NCI-H345 (cell line): ENCODE measurements around the gene JPH2.

Experiments used
- DNase-seq: peaks from one replicate; lab custom pipeline; 2025; lab: John Stamatoyannopoulos, UW

The JPH2 gene

DNA sequence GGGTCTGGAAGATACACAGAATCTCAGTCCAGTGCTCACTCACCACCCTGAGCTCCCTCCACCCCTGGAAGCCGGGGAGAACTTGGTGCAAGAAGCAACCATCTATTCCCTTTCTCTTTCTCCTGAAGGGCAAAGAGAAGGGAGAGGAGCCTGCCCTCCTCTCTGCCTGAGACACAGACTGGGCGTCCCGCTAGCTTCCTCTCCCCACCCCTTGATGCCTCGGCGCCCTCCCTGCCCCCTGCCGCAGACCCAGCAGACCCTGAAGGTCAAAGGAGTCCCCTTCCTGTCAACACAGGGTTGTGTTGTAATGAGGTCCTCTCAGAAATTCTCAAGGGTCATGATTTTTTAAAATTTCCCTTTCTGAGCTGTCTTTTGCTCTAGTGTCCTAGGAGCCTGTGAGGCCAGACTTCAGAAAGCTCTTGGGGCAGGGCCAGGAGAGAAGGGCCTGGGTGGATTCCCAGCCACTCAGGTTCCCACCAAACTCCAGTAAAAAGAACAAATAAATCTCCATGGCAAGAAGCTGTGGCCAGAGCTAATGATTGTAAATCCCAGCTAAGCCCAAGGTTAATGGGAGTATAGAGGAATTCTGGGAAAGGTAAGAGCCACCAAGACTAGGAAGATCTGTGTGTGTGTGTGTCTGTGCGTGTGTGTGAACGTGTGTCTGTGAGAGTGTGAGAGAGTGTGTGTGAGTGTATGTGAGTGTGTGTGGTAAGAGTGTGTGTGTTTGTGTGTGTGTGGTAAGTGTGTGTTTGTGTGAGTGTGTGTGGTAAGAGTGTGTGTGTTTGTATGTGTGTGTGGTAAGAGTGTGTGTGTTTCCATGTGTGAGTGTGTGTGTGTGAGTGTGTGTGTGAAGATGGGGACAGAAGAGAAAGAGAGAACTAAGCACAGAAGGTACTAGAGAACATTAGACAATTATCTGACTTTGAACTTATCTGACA, 1.1 kb upstream of the JPH2 start:
- no peak for DNase-seq

DNA sequence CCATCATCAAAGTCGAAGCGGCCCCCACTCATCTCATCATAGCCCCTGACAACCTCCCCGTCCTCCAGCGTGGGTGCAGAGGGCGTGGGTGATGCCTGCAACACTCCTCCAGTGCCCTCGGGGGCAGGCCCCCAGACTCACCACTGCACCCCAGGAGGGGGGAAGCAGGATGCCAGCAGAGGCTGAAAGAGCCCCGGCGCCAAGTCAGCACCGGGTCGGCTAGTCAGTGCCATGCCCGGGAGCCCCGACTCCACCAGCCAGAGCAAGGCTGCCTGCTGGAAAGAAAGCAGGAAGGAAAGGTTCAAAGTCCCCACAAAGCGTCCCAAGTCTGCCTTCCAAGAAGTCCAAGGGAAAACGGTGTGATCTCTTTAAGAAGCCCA, 324 bp downstream of the JPH2 start:
- DNase-seq = no peak

DNA sequence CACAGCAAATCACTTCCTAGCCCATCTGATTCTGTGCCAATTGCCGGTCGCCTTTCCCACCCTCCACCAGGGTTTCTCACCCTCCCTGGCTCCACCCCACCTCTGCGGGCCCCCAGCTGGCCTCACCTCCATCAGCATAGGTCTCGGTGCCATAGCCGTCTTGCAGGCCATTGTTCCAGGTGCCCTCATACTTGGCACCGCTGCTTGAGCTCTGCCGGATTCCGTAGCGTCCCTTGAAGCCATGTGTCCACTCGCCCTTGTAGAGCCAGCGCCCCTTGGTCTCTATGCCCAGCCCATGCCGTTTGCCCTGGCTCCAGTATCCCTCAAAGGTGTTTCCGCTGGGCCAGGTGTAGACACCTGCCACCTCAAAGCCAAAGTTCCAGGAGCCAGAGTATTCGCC, 787 bp downstream of the JPH2 start:
- DNase-seq = no peak

DNA sequence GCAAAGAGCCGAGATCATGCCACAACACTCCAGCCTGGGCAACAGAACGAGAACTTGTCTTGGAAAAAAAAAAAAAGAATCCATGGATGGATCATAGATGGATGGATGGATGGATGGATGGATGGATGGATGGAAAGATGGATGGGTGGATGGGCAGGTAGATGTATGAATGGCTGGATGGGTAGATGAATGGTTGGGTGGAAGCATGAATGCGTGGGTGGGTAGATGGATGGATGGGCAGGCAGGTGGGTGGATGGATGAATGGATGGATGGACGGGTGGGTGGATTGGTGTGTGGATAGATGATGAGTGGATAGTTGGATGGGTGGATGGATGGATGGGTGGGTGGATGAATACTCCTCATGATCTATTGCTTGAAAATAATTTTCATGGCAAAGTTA, 1.4 kb downstream of the JPH2 start:
- no peak for DNase-seq

DNA sequence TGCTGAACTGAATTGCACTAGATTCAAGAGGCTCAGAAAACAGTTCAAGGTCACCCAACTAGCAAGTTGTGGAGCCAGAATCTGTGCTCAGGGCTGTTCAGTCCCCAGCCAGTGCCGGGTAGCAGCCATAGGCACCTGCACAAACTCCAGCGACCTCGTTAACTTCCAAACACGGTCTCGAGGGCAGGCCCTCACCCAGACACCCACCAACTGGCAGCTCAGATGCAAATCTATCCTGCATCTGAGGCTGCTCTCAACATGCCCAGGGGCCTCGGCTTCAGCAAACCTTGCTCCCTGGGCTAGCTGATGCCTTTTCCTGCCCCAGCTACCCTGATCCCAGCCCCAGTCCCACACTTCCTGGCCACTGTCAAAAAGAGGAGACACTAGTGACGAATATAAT, 3.7 kb downstream of the JPH2 start:
- DNase-seq = no peak

DNA sequence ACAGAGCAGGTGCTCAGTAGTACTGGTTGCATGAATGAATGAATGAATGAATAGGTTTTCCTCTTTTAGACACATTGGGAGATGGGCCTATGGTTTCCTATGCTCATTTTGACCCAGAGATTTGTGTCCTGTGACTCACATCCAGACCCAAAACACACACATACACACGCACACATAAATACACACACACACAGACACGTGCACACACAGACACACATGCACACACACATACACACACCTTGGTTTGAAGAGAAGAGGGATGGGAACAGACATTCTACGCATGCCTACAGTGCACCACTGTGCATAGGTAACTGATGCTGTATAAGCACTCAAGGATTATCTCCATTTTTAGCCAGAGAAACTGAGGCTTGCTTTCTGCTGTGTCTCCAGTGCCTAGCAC, 4.1 kb downstream of the JPH2 start:
- no peak for DNase-seq

DNA sequence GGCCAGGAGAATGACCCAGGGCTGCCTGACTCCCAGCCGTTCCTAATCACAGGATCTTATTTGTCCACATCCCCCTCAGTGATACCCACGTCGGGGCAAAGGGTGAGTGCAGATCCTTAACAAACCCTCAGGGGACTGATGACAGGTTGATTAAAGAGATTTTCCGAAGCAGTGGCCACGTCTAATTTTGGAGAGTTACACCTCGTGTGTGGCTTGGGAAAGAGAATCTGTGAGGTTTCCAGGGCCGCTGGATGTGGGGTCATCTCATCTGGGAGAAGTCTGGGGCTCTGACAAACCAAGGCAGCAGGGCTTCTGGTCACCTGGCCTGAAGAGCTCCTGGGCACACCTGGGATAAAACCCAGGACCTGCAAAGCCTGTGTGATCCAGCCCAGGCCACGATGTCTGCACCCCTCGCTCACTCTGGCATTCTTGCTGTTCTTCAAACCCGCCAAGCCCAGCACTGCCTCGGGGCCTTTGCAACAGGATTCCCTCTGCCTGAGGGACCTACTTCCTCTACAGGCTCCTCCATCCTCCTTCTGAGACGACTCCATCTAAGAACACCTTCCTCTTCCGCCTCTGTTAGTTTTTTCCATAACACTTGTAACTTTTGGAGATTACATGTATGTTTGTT, 4.7 kb downstream of the JPH2 start:
- DNase-seq = no peak

DNA sequence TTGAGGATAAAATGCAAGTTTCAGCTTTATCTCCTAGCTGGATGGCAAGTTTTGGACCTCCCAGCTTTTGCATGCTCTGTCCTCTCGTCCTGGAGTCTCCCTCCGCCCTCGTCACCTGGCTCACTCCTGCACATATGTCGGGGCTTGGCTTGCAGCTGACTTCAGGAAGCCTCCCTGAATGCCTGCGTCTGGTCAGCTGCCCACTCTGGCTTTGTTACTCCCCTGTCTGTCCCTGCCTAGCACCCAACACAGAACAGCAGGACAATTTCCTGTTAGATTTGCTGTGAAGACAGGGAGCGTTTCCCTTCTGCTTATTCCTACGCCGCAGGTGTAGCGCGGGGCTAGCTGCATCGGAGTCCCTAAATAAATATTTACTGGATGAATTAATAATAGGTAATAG, 5.4 kb downstream of the JPH2 start:
- no peak for DNase-seq

DNA sequence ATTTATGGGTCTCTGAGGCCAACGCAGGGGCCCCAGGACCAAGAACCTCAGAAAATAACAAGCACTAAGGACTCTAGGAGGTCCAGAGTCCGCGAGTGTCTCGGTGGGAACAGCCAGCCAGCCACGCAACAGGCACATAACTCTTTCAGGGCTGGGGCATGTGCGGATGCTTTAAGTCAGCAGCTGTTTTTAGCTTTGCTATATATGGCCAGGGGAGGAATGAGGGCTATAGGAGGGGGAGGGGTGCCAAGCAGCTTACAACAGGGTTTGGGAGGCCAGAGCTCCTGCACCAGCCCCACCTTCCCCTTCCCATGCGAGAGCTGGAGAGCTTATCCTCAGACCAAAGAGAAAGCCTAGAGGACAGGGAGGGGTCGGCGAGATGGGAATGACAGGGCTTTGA, 6.2 kb downstream of the JPH2 start:
- no peak for DNase-seq

DNA sequence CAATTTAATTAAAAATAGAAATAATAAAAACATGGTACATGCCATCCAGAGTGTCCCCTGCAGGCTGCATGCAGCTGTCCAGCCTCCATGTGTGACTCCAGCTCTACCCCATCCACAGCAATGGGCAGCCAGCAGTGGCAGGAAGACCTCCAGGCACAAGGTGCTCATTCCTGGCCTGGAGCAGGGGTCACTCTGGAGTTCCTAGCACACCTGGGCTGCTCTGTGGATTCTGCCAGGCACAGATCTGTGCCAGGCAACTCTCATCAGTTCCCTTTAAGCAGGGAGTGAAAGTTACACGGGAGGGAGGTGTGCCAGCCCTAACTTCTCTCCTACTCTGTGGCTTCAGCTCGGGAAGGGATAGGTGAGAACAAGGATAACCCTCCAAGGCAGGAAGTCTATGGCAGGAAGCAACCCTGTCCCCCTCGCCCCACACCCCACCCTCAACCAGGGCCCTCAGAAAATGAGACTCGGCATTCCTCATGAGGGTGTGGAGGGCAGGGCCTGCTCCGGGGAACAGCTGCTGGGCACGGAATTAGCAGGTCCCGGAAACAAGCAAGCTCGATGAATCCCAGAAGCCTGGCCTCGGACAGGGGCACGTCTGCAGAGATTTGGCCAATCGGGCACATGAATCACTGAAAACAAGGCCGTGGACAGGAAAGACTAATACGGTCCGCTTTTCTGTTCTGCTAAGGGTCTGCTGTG, 10.0 kb downstream of the JPH2 start:
- DNase-seq = no peak

DNA sequence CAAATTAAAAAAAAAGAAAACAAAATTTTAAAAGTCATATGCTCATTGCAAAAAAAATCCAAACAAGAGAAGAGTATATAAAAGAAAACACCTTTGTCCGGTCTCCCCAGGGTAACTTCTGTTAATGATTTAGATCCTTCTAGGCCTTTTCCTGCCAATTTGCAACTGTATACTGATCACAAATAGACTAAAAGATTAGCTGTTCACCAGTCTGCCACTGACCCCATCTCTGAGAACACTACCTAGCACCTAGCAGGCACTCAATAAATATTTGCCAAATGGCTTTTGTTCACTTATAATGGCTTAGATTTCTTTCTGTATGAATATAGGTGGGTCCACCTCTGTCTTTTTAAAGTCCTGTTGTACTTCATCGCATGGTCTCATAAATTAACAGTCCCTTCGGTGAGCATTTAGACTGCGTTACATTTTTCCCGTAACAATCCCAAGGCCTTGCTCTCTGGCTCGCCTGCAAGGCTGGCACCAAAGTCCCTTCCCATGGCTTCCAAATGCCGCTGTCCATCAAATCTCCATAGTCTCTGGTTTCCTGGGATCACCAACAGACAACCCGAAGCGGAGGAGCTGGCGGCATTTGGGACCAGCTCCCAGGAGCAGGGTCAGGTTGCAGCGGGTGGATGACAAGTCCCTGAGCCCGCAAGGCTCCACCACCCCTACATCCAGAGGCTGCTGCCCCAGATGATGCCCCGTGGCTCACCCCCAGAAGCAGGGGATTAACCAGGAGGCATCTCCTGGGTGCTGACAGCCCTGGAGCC, 11.8 kb downstream of the JPH2 start:
- no peak for DNase-seq

DNA sequence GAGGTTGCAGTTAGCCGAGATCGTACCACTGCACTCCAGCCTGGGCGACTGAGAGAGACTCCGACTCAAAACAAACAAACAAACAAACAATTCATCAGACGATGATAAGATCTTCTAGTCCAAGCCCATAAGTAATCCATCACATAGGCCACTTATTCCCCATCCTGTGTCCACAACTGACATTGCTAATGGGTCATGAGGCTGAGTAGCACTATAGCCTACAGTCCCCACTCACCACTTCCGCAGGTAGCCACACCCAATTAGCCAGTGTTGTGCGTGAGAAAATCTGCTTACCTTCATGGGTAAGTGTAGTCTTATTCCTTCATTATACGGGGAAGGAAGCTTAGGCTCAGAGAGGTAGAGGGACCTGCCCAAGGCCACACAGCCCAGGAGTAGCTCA, 13.1 kb downstream of the JPH2 start:
- DNase-seq = no peak

DNA sequence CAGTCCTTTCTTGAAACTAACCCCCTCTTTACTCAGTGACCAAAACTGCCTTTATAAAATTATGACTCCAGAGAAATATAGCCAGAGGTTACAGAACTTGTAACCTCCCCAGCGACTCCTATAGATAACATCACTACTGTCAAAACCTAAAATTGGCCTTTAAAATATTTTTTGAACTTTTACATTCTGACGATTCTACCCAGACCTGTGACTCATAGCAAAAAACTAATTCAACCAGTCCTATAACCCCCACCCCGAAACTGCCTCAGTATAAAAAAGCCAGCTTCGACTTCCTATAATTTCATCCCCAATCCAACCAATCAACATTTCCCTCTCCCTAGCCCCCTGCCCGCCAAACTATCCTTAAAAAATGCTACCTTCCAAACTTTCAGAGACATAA, 13.9 kb downstream of the JPH2 start:
- DNase-seq = no peak

DNA sequence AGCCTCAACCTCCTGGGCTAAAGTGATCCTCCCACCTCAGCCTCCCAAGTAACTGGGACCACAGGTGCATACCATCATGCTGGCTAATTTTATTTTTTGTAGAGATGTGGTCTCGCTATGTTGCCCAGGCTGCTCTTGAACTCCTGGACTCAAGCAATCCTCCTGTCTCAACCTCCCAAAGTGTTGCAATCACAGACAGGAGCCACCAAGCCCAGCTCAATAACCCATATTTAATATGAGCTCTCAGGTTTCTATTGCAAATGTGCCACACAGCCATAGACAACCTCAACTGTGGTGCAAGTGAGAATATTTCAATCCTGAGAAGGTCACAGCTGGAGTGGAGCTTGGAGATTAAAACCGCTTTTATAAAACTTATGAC, 14.4 kb downstream of the JPH2 start:
- no peak for DNase-seq

DNA sequence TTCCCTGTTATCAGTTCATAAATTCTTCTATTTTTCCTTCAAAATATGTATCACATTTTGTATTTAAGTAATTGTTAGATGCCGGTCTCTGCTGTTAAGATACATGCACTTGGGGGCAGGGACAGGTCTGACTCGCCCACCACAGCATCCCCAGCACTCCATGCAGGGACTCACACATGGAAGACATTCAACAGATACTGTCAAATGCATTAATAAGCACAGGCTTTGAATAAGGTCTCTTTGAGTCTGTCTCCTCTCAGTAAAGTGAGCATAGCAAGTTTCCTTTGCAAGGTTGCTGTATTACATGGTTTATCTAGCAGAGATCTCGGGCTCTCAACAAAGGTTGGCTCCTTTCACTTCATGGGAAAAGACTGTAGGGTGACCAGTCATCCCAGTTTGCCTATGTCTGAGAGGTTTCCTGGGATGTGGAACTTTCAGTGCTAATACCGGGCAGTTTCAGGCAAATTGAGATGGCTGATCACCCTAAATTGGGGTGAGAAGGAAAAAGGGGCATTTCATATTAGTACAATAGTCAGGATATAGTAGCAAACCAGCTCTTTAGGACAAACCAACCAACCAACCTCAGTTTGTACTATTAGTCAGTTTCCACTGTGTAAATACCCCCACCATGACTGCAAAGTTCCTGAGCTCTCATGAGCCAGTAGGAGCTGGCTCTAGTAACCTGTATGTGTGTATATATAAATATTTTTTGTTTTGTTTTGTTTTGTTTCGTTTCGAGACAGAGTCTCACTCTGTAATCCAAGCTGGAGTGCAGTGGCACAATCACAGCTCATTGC, 15.0 kb downstream of the JPH2 start:
- DNase-seq = no peak

DNA sequence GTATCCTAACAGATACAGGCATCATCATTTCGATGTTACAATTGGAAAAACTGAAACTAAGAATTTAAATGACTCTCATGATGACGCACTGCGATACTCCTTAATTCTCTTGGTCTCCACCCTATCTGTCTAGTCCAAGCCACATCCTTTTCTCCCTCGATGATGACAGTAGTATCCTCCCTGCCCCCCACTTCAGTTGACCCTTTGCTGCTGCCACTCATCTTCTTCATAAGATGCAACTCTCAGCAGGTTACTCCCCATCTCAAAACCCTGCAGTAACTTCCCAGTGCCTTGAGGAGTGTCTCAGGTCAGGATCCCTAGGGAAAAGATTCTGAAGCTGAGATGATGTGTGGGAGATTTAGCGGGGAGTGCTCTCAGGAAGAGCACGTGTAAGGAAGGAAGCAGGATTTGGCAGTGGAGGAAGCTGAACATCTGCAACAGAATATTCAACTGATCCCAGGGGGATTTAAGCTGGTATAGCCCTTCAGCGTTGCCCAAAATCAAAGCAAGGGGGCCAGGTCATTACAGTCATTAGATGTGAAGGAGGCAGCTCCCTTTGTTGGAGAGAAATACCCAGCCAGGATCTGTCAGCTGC, 16.1 kb downstream of the JPH2 start:
- DNase-seq = no peak

DNA sequence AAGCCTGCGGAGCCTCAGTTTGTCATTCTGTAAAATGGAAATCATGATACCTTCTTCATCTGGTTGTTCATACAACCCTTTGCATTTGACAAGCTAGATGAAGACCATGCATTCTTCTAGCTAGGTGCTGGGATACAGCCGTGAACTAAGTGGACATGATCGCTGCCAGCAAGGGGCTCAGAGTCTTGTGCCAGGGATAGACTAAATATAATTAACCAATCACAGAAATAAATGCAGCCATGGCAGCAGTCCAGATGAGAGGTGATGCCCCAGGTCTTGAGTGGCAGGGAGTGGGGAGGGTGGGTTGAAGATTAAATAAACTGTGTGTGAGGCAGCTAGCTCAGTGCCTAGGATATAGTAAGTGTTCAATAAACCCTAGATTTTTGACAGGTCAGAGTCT, 19.3 kb downstream of the JPH2 start:
- DNase-seq = no peak

DNA sequence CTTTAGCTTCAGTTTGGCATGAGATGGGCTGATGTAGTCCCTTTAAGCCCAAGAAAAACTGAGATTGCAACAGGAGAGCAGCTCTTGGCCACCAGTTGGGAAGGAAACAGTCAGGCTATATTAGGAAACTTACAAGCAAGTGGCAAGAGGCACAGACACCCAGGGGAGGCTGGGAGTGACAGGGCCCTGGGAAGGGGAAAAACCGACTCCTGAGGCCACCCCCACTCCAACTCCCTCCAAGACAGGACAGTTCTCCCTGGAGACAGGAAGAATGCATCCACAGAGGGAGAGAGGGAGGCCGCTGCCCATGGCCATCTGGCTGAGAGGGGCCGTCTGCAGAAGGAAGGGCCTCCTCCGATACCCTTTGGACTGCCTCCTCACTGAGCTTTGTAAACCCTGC, 20.5 kb downstream of the JPH2 start:
- no peak for DNase-seq

DNA sequence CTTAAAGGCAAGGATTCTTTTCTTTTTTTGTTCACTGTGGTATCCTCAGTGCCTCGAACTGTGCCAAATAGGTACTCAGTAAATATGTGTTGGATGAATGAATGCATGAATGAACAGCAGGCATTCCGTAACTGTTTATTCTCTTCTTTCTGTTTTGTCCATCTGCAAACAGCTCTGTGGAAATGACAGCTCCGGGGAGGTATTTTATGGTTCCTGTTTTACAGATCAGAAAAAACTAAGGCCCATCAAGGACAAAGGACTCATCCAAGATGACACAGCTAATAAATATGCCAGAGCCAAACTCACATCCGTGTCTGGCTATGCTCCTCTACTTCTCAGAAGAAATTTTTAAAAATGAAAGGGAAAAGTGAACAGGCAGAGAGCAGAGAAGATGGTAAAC, 21.0 kb downstream of the JPH2 start:
- no peak for DNase-seq

DNA sequence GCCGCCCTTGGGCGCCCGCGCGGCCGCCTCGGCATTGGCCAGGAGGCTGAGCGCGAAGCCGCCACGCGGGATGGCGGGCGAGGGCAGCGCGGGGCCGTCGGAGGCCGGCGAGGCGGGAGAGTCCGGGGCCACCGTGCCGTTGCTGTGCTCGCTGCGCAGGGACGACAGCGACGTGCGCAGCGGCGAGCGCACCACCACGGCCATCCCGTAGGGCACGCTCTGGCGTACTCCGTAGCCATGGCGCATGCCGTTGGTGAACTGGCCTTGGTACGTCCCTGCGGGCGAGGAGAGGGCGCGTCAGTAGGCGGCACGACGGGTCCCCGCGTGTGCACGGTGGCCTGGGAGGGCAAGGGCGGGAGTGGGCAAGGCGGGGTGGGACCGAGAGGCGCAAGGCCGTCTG, 26.9 kb downstream of the JPH2 start:
- DNase-seq = no peak

DNA sequence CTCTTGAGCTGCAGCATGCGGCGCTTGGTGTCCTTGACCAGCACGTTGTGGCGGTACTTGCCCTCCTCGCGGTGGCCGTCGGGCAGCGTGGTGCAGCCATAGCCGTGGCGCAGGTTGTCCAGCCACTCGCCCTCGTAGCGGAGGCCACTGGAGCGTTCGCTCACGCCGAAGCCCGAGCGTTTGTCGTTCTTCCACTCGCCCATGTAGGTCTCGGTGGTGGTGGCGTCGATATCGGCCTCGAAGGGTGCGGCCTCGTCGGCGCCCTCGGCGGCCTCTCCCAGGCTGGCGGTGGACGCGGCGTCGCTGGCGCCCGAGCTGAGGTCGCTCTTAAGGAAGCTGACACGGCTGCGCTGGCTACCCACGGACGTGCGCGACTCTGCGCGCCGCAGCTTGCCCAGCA, 27.3 kb downstream of the JPH2 start:
- no peak for DNase-seq
